DND-41 (cell line): Measurements from ENCODE around the gene ZNF143.

Source experiments
- EZH2 ChIP-seq: IDR thresholded peaks from 3 replicates; pipeline ENCODE4 v1.6.1; 2012; ENCODE audit warnings: borderline replicate concordance, low read depth, mild to moderate bottlenecking, moderate library complexity, low read length, inconsistent platforms; ENCODE audit not compliant: severe bottlenecking
- TF ChIP-seq, protein P1 (sequence below): IDR thresholded peaks from 2 replicates; pipeline ENCODE4 v1.5.1; 2012; ENCODE audit warnings: borderline replicate concordance, low read length, moderate library complexity, mild to moderate bottlenecking; ENCODE audit not compliant: poor library complexity, severe bottlenecking; ENCODE audit errors: extremely low read depth

DNA sequence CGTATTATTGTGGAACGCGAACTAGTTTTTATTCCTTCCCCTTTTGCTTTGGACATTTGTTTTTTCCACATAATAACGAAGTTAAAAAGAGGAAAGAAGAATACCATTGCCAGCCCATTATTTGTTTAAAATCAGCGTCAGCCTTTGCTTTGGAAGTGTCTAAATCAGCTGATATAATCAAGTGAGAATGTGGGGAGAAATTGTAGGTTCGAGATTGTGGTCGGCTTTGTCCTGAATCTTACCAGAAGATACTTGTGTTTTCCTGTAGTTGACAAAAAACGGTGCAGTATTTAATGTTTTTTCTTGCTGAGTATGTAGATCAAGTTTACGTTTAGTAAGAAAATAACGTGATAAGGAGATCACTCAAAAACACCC is 935 bp downstream of the ZNF143 start:
- TF ChIP-seq, protein P1, sequence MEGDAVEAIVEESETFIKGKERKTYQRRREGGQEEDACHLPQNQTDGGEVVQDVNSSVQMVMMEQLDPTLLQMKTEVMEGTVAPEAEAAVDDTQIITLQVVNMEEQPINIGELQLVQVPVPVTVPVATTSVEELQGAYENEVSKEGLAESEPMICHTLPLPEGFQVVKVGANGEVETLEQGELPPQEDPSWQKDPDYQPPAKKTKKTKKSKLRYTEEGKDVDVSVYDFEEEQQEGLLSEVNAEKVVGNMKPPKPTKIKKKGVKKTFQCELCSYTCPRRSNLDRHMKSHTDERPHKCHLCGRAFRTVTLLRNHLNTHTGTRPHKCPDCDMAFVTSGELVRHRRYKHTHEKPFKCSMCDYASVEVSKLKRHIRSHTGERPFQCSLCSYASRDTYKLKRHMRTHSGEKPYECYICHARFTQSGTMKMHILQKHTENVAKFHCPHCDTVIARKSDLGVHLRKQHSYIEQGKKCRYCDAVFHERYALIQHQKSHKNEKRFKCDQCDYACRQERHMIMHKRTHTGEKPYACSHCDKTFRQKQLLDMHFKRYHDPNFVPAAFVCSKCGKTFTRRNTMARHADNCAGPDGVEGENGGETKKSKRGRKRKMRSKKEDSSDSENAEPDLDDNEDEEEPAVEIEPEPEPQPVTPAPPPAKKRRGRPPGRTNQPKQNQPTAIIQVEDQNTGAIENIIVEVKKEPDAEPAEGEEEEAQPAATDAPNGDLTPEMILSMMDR, result no peak
- TF ChIP-seq EZH2, result no peak
